NCI-H146 treated with DMSO at 0.1 percent for 48 hours (cell line): Measurements from ENCODE around the gene KIAA0513.

ENCODE experiments used
- DNase-seq: peaks from one replicate; lab custom pipeline; 2025; ENCODE audit not compliant: unreplicated experiment; lab: John Stamatoyannopoulos, UW

The KIAA0513 gene

GRCh38 chr16:85003725-85004586 is 23.6 kb upstream of the KIAA0513 start:
- no peak for DNase-seq

- DNase-seq = no peak
Observed at GRCh38 chr16:85004587-85005205, 22.9 kb upstream of the KIAA0513 start.

DNA sequence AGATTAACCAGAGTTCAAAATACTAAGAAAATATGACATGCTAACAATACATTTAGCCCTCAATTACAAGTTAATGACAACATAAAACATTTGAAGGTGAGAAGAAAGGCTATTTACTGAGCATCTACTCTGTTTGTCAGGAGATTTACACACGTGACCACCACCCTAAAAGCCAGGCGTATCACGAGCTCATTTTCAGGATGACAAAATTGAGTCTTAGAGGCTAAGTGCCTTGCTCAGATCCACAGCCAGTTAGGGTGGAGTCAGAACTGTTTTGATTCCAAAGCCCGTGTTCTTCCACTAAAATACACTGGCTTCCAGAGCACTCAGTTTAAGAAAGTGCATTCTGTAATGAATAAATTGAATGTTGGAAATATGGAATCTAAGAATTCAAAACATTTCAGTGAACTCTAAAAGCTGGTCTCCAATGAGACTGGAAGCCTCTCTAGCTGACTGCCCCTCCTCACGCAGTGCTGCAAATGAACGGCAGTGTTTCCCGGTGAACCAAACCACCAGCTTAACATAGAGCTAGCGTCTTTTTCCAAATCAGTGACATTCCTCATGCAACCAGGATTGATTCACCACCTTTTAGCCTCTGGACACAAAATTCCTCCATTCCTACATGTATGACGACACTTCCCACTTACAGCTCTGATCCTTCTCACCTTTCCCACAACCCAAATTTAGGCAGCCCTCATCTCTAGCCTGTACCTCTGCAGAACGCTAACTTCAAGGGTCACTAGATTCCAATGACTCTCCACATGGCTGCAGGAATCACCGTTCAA is 22.1 kb upstream of the KIAA0513 start:
- DNase-seq = no peak

DNA sequence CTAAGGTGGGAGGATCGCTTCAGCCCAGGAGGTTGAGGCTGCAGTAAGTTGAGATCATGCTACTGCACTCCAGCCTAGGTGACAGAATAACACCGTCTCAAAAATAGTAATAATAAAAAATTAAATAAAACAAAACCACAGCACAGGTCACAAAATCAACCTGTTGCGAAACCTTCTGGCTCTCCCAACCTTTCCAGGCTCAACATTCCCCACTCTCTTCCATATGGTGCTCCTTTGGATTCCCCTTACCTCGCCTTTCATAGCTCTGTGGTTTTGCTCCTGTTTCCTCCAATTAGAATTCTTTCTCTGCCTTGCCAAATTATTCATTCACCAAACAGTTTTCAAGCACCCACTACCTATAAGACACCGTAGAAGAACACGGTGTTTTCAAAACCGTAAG is 21.0 kb upstream of the KIAA0513 start:
- no peak for DNase-seq

DNA sequence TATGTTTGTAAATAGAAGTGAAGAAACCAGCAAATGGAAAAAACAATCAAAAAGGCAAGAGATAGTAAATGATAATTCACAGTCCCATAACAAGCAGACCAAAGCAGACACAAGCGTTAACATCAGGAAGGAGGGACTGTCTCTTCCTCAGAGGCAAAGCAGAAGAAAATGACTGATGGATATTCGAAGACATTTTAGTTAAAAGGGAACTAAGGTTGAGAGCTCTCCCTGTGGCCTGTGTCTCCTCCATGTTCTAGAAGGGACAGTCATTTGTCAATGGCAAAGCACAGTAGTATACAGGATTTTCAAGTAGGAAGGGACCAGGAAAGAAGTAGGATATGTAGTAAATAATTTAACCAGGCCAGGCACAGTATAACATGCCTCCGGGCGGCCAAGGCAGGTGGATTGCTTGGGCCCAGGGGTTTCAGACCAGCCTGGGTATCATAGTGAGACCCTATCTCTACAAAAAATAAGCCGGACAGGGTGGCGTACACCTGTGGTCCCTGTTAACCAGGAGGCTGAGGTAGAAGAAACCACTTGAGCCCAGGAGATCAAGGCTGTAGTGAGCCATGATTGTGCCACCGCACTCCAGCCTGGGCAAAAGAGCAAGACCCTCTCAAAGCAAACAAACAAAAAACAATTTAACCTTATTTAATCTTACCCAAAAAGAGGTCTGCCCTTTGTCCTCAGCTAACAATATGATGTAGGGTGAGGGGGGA is 19.9 kb upstream of the KIAA0513 start:
- no peak for DNase-seq

DNA sequence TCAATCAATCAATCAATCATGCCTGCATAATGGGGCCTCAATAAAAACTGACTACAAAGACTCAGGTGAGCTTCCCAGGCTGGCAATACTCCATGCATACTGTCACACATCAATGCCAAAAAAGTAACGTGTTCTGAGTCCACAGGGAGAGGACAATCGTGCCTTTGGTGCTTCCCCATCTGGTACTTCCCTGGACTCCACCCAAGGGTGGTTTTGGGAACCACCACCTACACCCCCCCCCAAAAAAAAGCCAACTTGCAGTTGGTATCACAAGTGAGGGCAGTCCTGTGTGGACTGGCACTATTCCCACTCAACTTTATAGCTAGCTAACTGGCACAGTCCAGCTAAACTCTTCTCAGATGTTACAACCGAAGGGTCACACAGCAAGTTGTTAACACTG is 19.3 kb upstream of the KIAA0513 start:
- no peak for DNase-seq

DNA sequence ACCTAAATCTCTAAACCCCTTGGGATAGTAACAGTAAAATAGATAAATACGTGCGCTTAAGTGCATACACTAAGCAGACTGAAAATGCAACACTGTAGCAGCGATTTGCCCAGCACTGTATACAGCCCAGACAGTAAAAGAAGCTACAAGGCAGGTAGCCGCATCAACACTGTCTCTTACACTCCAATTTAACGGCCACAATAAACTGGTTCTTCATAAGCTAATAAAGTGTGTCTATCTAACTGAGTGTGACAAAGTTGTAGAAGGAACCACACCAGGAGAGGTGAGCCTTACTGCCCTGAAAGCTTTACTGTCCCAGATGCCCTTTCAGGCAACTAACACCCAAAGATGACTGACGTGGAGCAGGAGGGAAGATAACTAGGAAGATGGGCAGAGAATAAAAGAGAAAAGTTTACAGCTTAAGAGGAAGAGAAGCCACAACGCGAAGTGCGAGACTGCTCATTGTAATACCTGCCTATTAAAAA is 17.1 kb upstream of the KIAA0513 start:
- no peak for DNase-seq

- peak; percentile 45 for DNase-seq
Observed at GRCh38 chr16:85010931-85011845, 16.4 kb upstream of the KIAA0513 start, which contains the start of gene ZDHHC7. TSS of gene ZDHHC7 (minus strand) at chr16:85011535. CDS start at chr16:84990618, 20,917 bp downstream.

DNA sequence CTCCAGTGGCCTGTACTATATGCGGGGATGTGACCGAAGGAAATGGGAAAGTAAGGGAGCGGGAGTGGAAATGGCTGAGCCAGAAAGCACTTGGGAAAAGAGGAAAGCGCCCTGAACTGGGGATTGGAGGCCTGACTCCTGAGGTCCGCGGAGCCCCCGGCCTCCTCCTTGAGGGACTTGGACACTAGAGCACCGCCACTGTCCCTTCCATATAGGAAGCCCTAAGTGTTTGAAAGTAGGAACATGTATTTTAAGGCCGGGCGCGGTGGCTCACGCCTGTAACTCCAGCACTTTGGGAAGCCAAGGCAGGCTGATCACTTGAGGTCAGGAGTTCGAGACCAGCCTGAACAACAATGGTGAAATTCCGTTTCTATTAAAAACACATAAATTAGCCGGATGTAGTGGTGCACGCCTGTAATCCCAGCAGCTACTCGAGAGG is 15.7 kb upstream of the KIAA0513 start:
- DNase-seq = no peak

- no peak for DNase-seq
Observed at GRCh38 chr16:85014311-85014710, 13.3 kb upstream of the KIAA0513 start.

DNA sequence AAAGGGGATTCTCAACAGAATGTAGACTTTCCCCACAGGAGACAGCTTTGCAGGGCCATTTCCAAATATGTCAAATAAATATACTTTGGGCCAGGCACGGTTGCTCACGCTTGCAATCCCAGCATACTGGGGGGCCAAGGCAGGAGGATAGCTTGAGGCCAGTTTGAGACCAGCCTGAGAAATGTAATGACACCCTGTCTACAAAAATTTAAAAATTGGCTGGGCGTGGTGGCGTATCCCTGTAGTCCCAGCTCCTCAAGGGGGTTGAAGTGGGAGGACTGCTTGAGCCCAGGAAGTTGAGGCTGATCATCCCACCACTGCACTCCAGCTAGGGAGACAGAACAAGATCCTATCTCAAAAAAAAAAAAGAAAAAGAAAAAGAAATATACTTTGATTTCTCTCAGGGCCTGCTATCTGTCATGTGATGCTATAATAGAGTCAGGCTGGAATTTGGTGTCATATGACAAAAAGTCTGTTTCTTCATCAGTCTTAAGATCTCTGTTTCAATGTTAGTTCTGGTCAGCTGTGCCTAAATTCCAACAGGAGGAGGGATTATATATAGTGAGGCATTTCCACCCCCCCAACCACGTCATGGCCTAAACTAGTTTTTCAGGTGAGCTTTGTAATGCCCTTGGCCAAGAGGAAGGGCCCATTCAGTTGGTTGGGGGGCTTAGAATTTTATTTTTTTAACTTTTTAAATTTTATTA is 12.0 kb upstream of the KIAA0513 start:
- DNase-seq = no peak

- no peak for DNase-seq
Observed at GRCh38 chr16:85017151-85017550, 10.4 kb upstream of the KIAA0513 start.

GRCh38 chr16:85017633-85018032 is 10.0 kb upstream of the KIAA0513 start:
- no peak for DNase-seq

GRCh38 chr16:85018529-85019236 is 8.9 kb upstream of the KIAA0513 start:
- DNase-seq = no peak

GRCh38 chr16:85019659-85020245 is 7.8 kb upstream of the KIAA0513 start:
- no peak for DNase-seq

DNA sequence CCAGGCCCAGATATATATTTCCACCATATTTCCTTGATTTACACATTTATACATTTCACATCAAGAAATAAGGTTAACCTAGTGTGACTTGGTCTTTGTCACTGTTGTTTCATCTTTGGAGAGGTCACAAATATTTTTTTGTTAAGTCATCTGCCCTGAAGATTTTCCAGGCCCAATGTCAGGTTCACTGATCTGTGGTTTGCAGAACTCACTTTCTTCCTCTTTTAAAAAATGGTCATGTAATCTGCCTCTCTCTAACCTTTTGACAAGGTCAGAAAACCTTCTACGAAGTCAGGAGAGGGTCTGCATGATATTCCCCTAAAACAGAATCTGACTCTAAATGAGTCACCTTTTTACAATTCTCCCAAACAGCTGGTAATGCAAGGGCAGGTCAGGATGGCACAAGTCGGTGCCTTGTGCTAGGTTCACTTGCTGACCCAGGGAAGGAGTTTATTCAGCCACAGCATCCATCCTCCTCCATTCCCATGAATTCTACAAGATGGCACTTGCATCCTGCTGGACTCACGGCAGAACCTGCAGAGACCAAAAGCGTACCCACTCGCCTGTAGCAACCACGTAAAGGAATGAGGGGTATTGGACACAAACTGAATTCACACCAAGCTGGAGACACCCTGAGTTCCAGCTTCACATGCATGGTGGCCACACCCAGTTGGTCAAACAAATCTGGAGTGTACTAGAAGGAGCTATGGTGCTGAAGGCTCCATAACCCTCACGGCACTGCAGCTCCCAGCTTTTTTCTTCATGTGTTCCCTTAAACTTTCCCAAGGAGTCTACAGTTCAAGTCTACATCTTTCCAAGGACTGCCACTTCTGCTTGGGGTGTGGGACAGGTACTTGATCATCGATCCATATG is 1.6 kb upstream of the KIAA0513 start:
- no peak for DNase-seq

GRCh38 chr16:85026703-85027102 is 892 bp upstream of the KIAA0513 start:
- DNase-seq = no peak
